Thyroid gland (tissue), 4 donors: ENCODE data around the gene MSLN. TPM values are rescaled to one million over a fixed set of nuclear protein-coding genes. Genes with fewer than 3 reads are reported as not detected.

Experiments used
- DNase-seq, 2 donors: peaks; one replicate each; pipeline ENCODE4 v3.0.0-alpha.2; 2019
- H3K27ac ChIP-seq, 3 donors: fragments of 200-600 bp; sonication (generic); 1 replicate in 2 of 3; 2 replicates in 1 of 3; pipeline ENCODE4 v1.5.1; 2016 to 2019; ENCODE audit warnings: mild to moderate bottlenecking in 1 of 3, moderate library complexity in 1 of 3
- H3K27me3 ChIP-seq: fragments of 200-600 bp; sonication (generic); one replicate; pipeline ENCODE4 v1.5.1; 2019
- H3K36me3 ChIP-seq, 2 donors: fragments of 200-600 bp; sonication (generic); one replicate each; pipeline ENCODE4 v1.5.1; 2016 to 2019
- H3K4me1 ChIP-seq, 2 donors: fragments of 200-600 bp; sonication (generic); one replicate each; pipeline ENCODE4 v1.5.1; 2017 to 2019
- H3K4me3 ChIP-seq, 3 donors: fragments of 200-600 bp; sonication (generic); replicated peaks in 1 of 3; 1 replicate in 2 of 3; 2 replicates in 1 of 3; pipeline ENCODE4 v1.5.1; 2016; ENCODE audit warnings: mild to moderate bottlenecking in 1 of 3
- H3K9me3 ChIP-seq: fragments of 200-600 bp; sonication (generic); one replicate; pipeline ENCODE4 v1.5.1; 2017
- CTCF ChIP-seq, 6 experiments: fragments of 200-600 bp in 3 of 6; fragments of 450-650 bp in 3 of 6; sonication (generic) in 3 of 6; IDR thresholded peaks; one replicate each; pipeline ENCODE4 v1.5.1; 2016 to 2019; ENCODE audit warnings: antibody characterized with exemption in 6 of 6, mild to moderate bottlenecking in 2 of 6, inconsistent platforms in 1 of 6, moderate library complexity in 1 of 6
- POLR2A ChIP-seq, 2 donors: fragments of 450-650 bp; IDR thresholded peaks; one replicate each; pipeline ENCODE4 v1.6.1; 2017; ENCODE audit warnings: antibody characterized with exemption in 2 of 2, mild to moderate bottlenecking in 2 of 2, moderate library complexity in 1 of 2
- WGBS, 2 donors: methylation state at CpG; one replicate each; pipeline ENCODE4 v1.1.5; 2017; 5-methylcytosine and 5-hydroxymethylcytosine counted together
- intact Hi-C: fragments of 100-400 bp; cut with DNase I; formaldehyde crosslinking; loops from one replicate; pipeline ENCODE4 v1.15.1; 2023
- total RNA-seq, 4 donors: library from RNA; depleted of rRNA; stranded (reverse); fragments of >200 nt; gene quantifications; one replicate each; pipeline ENCODE4 v1.2.3, GENCODE V29; 2016

MSLN gene
- total RNA-seq, 4 donors from 2014 or later: not detected

DNA sequence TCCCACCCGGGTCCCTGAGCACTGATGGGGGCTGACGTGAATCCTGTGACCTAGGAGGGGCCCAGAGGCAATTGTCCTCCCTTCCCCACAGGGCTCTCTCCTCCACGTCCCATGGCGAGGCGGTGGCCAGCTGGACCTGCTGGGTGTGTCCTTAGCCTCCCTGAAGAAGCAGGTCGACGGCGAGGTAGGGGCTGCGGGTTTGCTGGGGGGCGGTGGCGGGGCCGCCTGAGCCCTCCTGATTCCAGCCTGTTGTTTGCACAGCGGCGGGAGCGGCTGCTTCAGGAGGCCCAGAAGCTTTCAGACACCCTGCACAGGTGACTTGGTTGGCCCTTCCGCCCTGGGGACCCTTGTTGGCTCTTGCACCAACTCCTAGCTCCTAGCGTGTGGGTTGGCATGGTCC lies 29.6 kb downstream of the MSLN start:
- no peak overlapping the region for H3K4me3 ChIP-seq
- peaks cover 0 to 6% of the 10 kb centered on the region in 2 donors for H3K36me3 ChIP-seq
- intact Hi-C loops: no loop called here
- WGBS, 2 donors: 92 to 94% methylated on average over 5 to 12 of the region's 17 CpGs
- no peak overlapping the region for H3K27ac ChIP-seq
- no peaks in the 10 kb centered on the region for H3K27me3 ChIP-seq
- no peaks in the 10 kb centered on the region for H3K9me3 ChIP-seq
- DNase-seq: no peak
- TF ChIP-seq CTCF (IDR thresholded peaks at IDR 0.05): no peak
- peaks cover 14 to 19% of the 10 kb centered on the region in 2 donors for H3K4me1 ChIP-seq

DNA sequence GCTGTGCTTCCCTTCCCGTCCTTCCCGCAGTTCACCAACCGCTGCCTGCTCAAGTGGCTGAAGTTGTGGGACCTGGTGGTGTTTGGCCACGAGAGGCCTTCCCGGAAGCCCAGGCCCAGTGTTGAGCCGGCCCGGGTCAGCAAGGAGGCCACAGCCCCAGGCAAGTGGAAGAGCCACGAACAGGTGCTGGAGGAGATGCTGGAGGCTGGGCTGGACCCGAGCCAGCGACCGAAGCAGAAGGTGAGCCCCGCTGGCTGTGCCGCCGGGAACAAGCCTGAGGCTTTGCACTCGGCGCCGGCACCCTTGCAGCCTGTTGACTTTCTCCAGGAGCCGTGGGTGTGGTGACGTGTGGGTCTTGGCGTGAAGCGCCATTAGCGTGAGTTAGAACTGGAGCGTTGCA lies 30.6 kb downstream of the MSLN start:
- peaks cover 0 to 4% of the 10 kb centered on the region in 2 donors for H3K36me3 ChIP-seq
- no peak for DNase-seq
- H3K4me3 ChIP-seq: no peak overlapping the region
- intact Hi-C loops: no loop called here
- H3K9me3 ChIP-seq: no peaks in the 10 kb centered on the region
- peaks cover 14 to 19% of the 10 kb centered on the region in 2 donors for H3K4me1 ChIP-seq
- H3K27ac ChIP-seq: no peak overlapping the region
- TF ChIP-seq CTCF (IDR thresholded peaks at IDR 0.05) (no peak), POLR2A (IDR thresholded peaks at IDR 0.05) (no peak)
- no peaks in the 10 kb centered on the region for H3K27me3 ChIP-seq
- 92 to 94% methylated on average over 17 to 21 of the region's 23 CpGs for WGBS, 2 donors

DNA sequence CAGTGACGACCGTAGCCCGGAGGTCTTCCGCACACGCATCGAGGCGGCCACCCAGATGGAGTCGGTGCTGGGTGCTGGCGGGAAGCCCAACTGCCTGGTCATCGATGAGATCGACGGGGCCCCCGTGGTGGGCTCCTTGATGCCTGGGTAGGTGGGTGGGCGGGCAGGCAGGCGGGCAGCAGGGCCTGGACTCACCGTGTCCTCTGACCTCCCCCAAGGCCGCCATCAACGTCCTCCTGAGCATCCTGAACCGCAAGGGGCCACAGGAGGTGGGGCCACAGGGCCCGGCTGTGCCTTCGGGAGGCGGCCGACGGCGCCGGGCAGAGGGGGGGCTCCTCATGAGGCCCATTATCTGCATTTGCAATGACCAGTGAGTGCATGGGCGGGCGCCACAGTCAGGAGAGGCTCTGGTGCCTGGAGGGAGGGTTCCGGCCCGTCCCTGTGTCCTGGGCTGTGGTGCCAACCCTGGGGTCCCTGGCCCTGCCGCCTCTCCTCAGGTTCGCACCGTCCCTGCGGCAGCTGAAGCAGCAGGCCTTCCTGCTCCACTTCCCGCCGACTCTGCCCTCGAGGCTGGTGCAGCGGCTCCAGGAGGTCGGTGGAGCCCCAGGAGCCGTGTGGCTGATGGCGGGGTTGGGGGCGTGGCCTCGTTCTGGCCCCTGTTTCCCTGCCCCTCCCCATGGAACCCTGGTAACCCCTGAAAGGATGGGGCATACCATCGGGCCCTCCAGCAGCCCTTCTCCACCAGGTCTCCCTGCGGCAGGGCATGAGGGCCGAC lies 31.9 kb downstream of the MSLN start:
- H3K27me3 ChIP-seq: no peaks in the 10 kb centered on the region
- intact Hi-C loops: no loop called here
- TF ChIP-seq CTCF (IDR thresholded peaks at IDR 0.05) (no peak), POLR2A (IDR thresholded peaks at IDR 0.05) (no peak)
- WGBS, 2 donors: 93 to 95% methylated on average over 28 of the region's 46 CpGs
- H3K27ac ChIP-seq: no peak overlapping the region
- no peak for DNase-seq
- no peaks in the 10 kb centered on the region for H3K36me3 ChIP-seq
- H3K4me3 ChIP-seq: no peak overlapping the region
- peaks cover 11 to 13% of the 10 kb centered on the region in 2 donors for H3K4me1 ChIP-seq
- H3K9me3 ChIP-seq: no peaks in the 10 kb centered on the region

GRCh38 chr16:793414-793813 lies 32.9 kb downstream of the MSLN start:
- no peak for DNase-seq
- no peaks in the 10 kb centered on the region for H3K36me3 ChIP-seq
- 98 to 100% methylated on average over 4 to 8 of the region's 8 CpGs for WGBS, 2 donors
- H3K4me1 ChIP-seq: peaks cover 7 to 9% of the 10 kb centered on the region in 2 donors
- TF ChIP-seq CTCF (IDR thresholded peaks at IDR 0.05) (no peak), POLR2A (IDR thresholded peaks at IDR 0.05) (no peak)
- H3K27me3 ChIP-seq: no peaks in the 10 kb centered on the region
- H3K9me3 ChIP-seq: no peaks in the 10 kb centered on the region
- no peak overlapping the region for H3K4me3 ChIP-seq
- H3K27ac ChIP-seq: no peak overlapping the region
- intact Hi-C loops: no loop called here

DNA sequence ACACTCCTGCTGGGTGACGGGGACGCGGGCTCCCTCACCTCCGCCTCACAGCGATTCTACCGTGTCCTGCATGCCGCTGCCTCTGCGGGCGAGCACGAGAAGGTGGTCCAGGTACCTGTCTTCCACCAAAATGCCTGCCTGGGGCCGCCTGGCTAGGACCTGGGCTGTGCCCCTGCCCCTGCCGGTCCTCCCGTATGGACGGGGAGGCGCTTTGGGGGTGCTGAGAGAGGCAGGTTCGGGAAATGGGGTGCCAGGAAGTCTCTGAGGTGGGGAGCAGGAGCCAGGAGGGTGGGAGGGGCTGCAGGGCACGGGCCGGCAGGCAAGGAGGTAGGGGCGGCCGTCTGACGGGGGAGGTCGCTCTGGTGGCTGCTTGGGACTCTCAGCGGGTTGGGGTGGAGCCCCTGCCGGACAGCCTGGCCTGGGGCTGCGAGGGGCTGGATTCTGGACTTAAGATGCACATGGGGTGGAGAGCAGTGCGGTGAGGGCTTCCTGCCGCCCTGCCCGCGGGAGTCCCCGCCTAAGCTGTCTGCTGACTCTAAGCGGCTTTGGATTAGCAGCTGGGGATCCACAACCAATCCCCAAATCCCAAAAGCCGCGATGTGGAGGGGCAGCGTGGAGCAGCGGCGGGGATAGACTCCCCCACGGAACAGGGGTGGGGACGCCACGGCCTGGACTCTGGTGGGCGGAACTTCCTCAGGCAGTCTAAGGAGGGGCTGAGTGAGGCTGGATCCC lies 33.7 kb downstream of the MSLN start:
- TF ChIP-seq POLR2A (IDR thresholded peaks at IDR 0.05) (no peak), CTCF (IDR thresholded peaks at IDR 0.05) (no peak)
- Histone ChIP-seq H3K27me3 (no peaks in the 10 kb centered on the region), H3K27ac (no peak overlapping the region), H3K4me1 (peaks cover under 1 to 3% of the 10 kb centered on the region in 2 donors), H3K4me3 (no peak overlapping the region), H3K36me3 (no peaks in the 10 kb centered on the region), H3K9me3 (no peaks in the 10 kb centered on the region)
- no peak for DNase-seq
- intact Hi-C loops: no loop called here
- WGBS, 2 donors: 89 to 92% methylated on average over 30 to 37 of the region's 40 CpGs
